HL-60/S4 treated with retinoic acid at 250 ng/mL for 4 days and 3 days (cell line): Measurements from ENCODE around the gene MOV10L1.

Experiments
- in situ Hi-C: fragments of 300-500 bp; cut with MboI; formaldehyde crosslinking; loops from 2 replicates; pipeline ENCODE4 v1.7.0; 2022; ENCODE audit warnings: low sequenced_read_pairs

MOV10L1 gene

GRCh38 chr22:50184902-50185374 is 95.1 kb downstream of the MOV10L1 start:
- in situ Hi-C loops: no loop called here

GRCh38 chr22:50185375-50186087 is 95.7 kb downstream of the MOV10L1 start, which contains the start of gene TRABD:
TRABD (plus strand) TSS chr22:50185913; CDS start chr22:50193061, 7,148 bp downstream.
- in situ Hi-C loops: no loop called here

- in situ Hi-C loops: no loop called here
Observed at GRCh38 chr22:50186181-50186714, 96.4 kb downstream of the MOV10L1 start.

- in situ Hi-C loops: no loop called here
Observed at GRCh38 chr22:50186761-50187523, 97.1 kb downstream of the MOV10L1 start.

GRCh38 chr22:50188356-50188755 is 98.5 kb downstream of the MOV10L1 start:
- in situ Hi-C loops: no loop called here

- in situ Hi-C loops: no loop called here
Observed at GRCh38 chr22:50189184-50189848, 99.5 kb downstream of the MOV10L1 start.

- in situ Hi-C loops: no loop called here
Observed at GRCh38 chr22:50189849-50190181, 100.0 kb downstream of the MOV10L1 start.

- in situ Hi-C loops: no loop called here
Observed at GRCh38 chr22:50190182-50190940, 100.6 kb downstream of the MOV10L1 start.

GRCh38 chr22:50190941-50191741 is 101.3 kb downstream of the MOV10L1 start:
- in situ Hi-C loops: no loop called here

GRCh38 chr22:50192436-50193204 is 102.8 kb downstream of the MOV10L1 start:
- in situ Hi-C loops: no loop called here

GRCh38 chr22:50193621-50194020 is 103.8 kb downstream of the MOV10L1 start:
- in situ Hi-C loops: no loop called here

- in situ Hi-C loops: no loop called here
Observed at GRCh38 chr22:50194037-50194805, 104.4 kb downstream of the MOV10L1 start.

GRCh38 chr22:50196256-50196655 is 106.5 kb downstream of the MOV10L1 start:
- in situ Hi-C loops: no loop called here

GRCh38 chr22:50197000-50197800 is 107.4 kb downstream of the MOV10L1 start:
- in situ Hi-C loops: no loop called here

- in situ Hi-C loops: no loop called here
Observed at GRCh38 chr22:50197856-50198623, 108.2 kb downstream of the MOV10L1 start.

GRCh38 chr22:50198624-50199017 is 108.8 kb downstream of the MOV10L1 start:
- in situ Hi-C loops: no loop called here

GRCh38 chr22:50199251-50199721 is 109.5 kb downstream of the MOV10L1 start:
- in situ Hi-C loops: no loop called here
